Panc1 (cell line): ENCODE measurements around the gene RPS6KA4.

Source experiments
- CTCF ChIP-seq: fragments of 450-650 bp; IDR thresholded peaks from 2 replicates; pipeline ENCODE4 v1.5.1; 2017; ENCODE audit warnings: mild to moderate bottlenecking
- POLR2AphosphoS5 ChIP-seq: IDR thresholded peaks from 2 replicates; pipeline ENCODE4 v1.6.1; 2012; ENCODE audit warnings: mild to moderate bottlenecking, low read depth, low read length, moderate library complexity
- REST ChIP-seq, 2 experiments: IDR thresholded peaks; 2 replicates each; pipeline ENCODE4 v1.6.1; 2011 to 2012; ENCODE audit warnings: low read depth in 2 of 2, control low read depth in 1 of 2, low read length in 1 of 2, mild to moderate bottlenecking in 1 of 2, moderate library complexity in 1 of 2; ENCODE audit not compliant: insufficient read depth in 1 of 2
- SIN3A ChIP-seq: IDR thresholded peaks from 2 replicates; pipeline ENCODE4 v1.6.1; 2012; ENCODE audit warnings: low read depth, mild to moderate bottlenecking, low read length, moderate library complexity, borderline replicate concordance; ENCODE audit not compliant: insufficient read depth
- TCF7L2 ChIP-seq: IDR thresholded peaks from 2 replicates; pipeline ENCODE4 v1.6.1; 2011; ENCODE audit warnings: mild to moderate bottlenecking, low read depth, low read length, inconsistent platforms

- no peak for TF ChIP-seq CTCF
- no peak for TF ChIP-seq TCF7L2
- no peak for TF ChIP-seq POLR2AphosphoS5
- no peak for TF ChIP-seq REST (IDR thresholded peaks at IDR 0.05; ENCODE audit: insufficient read depth in 1 of 2, low read depth in 2 of 2, low read length in 1 of 2)
- no peak for TF ChIP-seq SIN3A
Observed at GRCh38 chr11:64384981-64385944, 26.3 kb downstream of the RPS6KA4 start.
